Astrocyte (in vitro differentiated cells and primary cell): Measurements from ENCODE around the gene RAPGEF4.

ENCODE experiments used
- CTCF ChIP-seq: IDR thresholded peaks from 2 replicates; pipeline ENCODE4 v1.5.1; 2011; ENCODE audit warnings: low read depth, mild to moderate bottlenecking, inconsistent platforms, low read length, moderate library complexity; ENCODE audit not compliant: insufficient read depth
- EZH2 ChIP-seq: IDR thresholded peaks from 2 replicates; pipeline ENCODE4 v1.6.1; 2012; ENCODE audit warnings: mild to moderate bottlenecking, low read length, inconsistent platforms; ENCODE audit not compliant: insufficient read depth

GRCh38 chr2:172997031-172997430 lies 261.4 kb downstream of the RAPGEF4 start:
- no peak for TF ChIP-seq CTCF
- no peak for TF ChIP-seq EZH2
